ENCODE data around the gene CYP2A6.
A peak's percentile ranks its signal among the peaks of the same experiment; 100 is the strongest.
"Not testable (repeated sequence)": the region's sequence is repeated elsewhere in the genome, so short reads cannot be mapped to it uniquely, and the experiment has no call there.

Gene CYP2A6, protein sequence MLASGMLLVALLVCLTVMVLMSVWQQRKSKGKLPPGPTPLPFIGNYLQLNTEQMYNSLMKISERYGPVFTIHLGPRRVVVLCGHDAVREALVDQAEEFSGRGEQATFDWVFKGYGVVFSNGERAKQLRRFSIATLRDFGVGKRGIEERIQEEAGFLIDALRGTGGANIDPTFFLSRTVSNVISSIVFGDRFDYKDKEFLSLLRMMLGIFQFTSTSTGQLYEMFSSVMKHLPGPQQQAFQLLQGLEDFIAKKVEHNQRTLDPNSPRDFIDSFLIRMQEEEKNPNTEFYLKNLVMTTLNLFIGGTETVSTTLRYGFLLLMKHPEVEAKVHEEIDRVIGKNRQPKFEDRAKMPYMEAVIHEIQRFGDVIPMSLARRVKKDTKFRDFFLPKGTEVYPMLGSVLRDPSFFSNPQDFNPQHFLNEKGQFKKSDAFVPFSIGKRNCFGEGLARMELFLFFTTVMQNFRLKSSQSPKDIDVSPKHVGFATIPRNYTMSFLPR

DNA sequence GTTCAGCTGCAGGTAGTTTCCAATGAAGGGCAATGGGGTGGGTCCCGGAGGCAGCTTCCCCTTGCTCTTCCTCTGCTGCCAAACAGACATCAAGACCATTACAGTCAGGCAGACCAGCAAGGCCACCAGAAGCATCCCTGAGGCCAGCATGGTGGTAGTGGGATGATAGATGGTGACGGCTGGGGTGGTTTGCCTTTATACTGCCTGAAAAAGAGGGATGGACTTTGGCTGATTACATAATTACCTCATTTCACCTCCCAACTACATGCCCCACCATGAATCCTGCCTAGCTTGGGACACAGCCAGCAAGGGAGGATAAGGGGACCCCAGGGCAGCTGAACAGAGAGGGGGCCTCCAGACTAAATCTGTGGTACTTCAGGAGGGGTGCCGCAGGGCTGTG is at the start of gene CYP2A6:
CYP2A6 (minus strand) TSS at position 171 of the 400 bp plus-strand sequence; CDS start at position 150, 21 bp downstream.
- DNase-seq (ENCODE audit: low read depth): not testable (repeated sequence)

DNA sequence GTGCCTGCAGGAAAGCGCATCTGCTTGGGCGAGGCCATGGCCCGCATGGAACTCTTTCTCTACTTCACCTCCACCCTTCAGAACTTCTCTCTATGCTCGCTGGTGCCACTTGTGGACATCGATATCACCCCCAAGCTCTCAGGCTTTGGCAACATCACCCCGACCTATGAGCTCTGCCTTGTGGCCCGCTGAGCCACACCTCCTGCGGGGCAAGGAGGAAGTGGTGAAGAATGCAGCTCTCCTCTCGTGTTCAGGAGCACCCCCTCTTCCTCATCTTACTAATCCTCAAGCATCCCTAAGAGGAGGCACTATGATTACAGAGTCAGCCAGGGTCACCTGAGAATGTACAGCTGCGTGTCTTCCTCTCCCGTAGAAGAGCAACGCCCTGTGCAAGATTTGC is 49.7 kb upstream of the CYP2A6 start:
- not testable (repeated sequence) for DNase-seq (ENCODE audit: low read depth)

DNA sequence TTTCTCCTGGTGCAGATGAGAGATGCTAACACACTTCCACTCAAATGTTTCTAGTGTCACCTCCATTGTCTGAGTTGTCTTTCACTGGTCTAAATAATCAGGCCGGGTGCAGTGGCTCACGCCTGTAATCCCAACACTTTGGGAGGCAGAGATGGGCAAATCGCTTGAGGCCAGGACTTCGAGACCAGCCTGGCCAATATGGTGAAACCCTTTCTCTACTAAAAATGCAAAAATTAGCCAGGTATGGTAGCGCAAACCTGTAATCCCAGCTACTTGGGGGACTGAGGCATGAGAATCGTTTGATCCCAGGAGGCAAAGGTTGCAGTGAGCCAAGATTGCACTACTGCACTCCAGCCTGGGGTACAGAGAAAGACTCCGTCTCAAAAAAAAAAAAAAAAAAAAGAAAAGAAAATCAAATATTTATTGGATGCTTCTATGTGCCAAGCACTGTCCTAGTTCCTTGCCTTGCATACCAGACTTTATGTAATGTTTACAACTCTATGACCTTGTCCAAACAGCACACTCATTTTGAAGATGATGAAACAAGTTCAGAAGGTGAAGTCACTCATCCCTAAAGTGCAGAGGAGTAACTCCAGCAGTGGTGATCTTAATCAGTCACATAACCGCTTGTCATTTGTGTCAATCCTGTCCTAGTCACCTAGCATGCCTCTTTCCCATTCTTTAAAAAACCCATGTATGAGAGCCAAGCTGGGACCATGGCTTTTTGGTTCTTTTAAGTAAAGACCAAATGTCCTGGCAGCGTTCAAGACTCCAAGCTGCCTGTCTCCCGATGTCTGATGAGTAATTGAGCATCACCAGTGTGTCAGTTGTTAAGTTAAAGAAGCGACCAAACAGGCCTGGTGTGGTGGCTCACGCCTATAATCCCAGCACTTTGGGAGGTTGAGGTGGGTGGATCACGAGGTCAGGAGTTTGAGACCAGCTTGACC is 46.9 kb upstream of the CYP2A6 start:
- not testable (repeated sequence) for DNase-seq (ENCODE audit: low read depth)

DNA sequence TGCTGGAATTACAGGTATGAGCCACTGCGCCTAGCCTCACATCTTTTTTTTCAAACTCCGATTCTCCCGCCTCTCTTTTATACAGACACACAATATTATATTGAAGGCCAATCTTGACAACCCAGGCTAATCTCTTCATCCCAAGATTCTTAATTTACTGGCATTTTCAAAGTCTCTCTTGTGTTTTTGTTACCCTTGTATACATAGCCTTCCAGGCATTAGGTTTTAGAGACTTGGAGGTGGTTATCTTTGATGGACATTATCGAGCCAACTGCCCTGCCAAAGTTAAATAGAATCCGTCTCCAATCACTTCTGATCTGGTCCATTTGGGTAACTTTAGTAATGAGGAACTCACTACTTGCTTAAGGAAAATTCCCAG is 46.2 kb upstream of the CYP2A6 start:
- DNase-seq (ENCODE audit: low read depth): no peak

DNA sequence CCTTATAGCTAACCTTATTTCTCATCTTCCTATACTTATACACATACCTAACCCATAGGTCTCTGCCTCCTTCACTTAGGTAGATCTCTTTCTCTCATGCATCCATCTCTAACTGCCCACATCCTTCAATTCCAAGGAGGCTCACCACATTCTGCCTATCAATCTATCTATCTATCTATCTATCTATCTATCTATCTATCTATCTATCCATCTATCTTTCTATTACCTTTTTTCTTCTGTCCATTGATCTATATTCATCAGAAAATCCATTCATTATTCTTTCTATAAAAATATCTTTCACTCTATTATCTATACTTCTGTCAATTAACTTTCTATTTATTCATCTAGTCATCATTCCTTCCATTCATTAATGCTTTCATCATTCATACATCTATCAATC is 42.9 kb upstream of the CYP2A6 start:
- DNase-seq (ENCODE audit: low read depth): no peak

DNA sequence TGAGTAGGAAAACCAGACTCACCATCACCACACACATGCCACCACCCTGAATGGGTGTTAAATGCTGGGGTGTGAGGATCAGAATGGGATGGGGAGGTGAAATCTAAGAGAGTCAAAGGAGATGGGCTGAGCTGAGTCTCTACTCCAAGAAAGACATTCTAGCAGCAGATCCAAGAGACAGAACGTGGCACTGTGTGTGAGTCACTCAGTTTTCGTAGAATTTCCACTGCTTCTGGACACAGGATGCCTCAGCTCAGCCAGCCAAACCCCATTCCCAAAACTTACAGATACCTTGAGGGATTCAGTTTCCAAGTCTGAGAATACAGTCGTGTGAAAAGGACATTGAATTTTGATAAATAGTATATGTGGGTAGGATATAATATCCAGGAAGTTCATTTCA is 39.1 kb upstream of the CYP2A6 start:
- DNase-seq (ENCODE audit: low read depth): no peak

DNA sequence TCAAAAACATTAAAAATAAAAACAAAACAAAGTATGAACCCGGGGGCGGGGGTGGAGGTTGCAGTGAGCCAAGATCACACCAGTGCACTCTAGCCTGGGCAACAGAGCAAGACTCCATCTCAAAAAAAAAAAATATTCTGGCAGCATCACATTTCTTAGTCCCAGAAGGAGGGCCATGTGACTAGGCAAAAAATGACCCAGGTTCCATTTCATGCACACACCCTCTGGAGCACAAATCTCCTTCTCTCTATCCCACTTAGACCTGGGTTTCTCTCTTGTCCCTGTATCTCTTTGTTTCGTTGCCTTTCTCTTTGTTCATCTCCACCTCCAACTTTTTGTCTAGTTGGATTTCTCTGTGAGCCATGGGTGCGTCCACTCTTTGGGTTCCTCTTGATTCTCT is 37.9 kb upstream of the CYP2A6 start:
- DNase-seq (ENCODE audit: low read depth): no peak

DNA sequence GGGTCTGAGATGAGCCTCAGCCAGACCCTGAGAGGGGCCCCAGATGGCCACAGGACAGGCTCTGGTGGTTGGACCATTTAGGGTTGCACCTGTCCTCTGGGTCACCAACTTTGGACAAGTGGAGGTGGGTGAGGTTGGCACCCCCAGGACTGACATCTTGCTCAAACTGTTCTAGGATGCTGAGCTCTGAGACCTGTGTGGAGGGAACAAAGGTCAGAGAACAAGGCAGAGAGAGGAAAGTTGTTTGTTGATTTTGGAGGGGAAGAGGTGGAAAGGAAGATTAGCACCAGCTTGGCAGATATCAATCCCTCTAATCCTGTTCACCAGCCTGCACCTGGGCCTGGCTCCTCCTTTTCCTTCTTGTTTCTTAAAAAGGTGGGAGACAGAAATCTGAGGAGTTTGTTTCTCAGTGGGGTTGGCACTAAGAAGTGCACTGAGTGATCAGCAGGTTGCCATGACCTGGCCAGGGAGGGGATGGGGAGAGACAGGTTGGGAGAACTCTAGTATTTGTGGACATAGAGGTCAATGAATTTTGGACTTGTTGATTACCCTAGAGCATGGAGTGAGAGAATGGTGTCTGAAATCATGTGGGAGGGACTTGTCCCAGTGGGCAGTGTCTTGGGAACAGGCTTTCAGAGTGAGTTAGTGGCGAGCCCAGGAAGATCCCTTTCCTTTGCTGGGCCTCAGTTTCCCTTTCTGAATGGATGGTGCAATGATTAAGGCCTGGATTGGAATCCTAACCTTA is 34.1 kb upstream of the CYP2A6 start:
- not testable (repeated sequence) for DNase-seq (ENCODE audit: low read depth)

DNA sequence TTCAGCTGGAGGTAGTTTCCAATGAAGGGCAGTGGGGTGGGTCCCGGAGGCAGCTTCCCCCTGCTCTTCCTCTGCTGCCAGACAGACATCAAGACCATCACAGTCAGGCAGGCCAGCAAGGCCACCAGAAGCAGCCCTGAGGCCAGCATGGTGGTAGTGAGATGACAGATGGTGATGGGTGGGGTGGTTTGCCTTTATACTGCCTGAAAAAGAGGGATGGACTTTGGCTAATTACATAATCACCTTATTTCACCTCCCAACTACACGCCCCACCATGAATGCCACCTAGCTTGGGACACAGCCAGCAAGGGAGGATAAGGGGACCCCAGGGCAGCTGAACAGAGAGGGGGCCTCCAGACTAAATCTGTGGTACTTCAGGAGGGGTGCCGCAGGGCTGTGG is 31.8 kb upstream of the CYP2A6 start, which contains the start of gene CYP2A7:
CYP2A7 (minus strand) TSS at position 170 of the 400 bp plus-strand sequence; CDS start at position 149, 21 bp downstream.
- DNase-seq (ENCODE audit: low read depth): not testable (repeated sequence)

DNA sequence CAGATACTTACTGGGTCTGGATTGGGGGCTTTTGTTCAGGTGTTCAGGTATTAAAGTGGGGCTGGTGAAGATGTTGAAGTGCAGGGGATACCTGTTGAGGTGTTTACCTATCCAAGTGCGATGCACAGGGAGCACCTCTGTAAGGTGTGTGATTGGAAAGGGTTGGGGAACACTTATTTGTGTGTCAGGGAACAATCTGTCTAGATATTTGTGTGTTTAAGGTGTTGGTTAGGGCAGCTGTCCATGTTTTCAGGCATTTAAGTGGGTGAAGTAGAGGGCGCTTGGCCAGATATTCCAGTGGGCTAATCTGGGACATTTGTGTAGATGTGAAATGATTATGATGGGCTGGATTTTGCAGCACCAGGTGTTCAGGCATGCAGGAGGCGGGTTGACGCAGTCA is 29.1 kb upstream of the CYP2A6 start:
- not testable (repeated sequence) for DNase-seq (ENCODE audit: low read depth)

DNA sequence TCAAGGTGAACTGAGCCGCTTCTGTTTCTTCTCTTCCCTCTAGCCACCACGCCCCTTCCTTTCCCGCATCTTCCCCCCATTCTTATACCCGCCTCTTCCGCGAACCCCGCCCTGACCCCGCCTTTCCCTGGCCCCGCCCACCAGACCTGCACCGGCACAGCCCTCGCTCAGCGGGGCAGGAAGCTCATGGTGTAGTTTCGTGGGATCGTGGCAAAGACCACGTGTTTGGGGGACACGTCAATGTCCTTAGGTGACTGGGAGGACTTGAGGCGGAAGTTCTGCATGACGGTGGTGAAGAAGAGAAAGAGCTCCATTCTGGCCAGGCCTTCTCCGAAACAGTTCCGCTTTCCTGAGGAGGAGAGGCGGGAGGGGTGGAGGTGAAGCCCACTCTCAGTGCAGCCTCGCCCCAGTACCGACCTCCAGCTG is 25.3 kb upstream of the CYP2A6 start:
- peak; percentile 82 for DNase-seq (ENCODE audit: low read depth)

DNA sequence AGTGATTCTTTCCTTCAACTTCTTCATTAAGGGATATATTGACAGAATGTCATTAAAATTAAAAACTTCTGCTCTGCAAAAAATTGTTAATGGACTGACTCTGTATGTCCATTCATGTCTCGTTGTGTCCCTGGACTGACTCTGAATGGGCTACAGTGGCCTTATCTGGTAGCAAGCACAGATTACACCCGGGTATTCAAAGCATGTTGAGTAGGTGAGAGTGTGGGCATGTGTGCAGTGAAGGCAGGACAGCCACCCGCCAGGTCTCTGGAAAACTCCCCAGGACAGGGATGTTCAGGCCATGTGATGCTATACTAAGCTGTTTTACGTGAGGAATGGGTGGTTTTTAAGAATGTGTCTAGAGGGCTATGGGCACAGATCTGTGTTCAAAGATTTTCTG is 24.6 kb upstream of the CYP2A6 start:
- DNase-seq (ENCODE audit: low read depth): not testable (repeated sequence)

DNA sequence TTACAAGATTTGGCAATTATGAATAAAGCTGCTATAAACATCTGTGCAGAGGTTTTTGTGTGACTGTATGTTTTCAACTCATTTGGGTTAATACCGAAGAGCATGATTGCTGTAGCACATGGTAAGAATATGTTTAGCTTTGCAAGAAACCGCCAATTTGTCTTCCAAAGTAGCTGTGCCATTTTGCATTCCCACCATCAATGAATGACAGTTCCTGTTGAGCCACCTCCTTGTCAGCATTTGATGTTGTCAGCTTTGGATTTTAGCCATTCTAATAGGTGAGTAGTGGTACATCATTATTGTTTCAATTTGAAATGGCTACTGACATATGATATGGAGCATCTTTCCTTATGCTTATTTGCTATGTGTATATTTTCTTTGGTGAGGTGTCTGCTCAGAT is 23.6 kb upstream of the CYP2A6 start:
- not testable (repeated sequence) for DNase-seq (ENCODE audit: low read depth)

DNA sequence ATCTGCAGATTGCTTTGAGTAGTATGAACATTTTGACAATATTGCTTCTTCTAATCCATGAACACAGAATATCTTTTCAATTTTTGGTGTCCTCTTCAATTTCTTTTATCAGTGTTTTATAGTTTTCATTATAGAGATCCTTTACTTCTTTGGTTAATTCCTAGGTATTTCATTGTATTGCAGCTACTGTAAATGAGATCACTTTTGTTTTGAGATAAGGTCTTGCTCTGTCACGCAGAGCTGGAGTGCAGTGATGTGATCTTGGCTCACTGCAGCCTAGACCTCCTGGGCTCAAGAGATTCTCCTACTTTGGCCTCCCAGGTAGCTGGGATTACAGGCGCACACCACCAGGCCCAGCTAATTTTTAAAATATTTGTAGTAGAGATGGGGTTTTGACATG is 22.0 kb upstream of the CYP2A6 start:
- no peak for DNase-seq (ENCODE audit: low read depth)

DNA sequence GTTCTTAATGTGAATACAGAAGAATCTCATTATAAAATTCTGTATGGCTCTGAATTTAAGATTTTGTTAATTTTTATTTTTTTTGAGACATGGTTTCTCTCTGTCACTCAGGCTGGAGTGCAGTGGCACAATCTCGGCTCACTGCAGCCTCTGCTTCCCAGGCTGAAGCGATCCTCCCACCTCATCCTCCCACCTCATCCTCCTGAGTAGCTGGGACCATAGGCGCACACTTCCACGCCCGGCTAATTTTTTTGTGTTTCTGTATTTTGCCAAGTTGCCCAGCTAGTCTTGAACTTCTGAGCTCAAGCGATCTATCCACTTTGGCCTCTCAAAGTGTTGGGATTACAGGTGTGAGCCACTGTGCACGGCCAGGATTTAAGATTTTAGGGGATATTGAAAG is 17.5 kb upstream of the CYP2A6 start:
- no peak for DNase-seq (ENCODE audit: low read depth)

DNA sequence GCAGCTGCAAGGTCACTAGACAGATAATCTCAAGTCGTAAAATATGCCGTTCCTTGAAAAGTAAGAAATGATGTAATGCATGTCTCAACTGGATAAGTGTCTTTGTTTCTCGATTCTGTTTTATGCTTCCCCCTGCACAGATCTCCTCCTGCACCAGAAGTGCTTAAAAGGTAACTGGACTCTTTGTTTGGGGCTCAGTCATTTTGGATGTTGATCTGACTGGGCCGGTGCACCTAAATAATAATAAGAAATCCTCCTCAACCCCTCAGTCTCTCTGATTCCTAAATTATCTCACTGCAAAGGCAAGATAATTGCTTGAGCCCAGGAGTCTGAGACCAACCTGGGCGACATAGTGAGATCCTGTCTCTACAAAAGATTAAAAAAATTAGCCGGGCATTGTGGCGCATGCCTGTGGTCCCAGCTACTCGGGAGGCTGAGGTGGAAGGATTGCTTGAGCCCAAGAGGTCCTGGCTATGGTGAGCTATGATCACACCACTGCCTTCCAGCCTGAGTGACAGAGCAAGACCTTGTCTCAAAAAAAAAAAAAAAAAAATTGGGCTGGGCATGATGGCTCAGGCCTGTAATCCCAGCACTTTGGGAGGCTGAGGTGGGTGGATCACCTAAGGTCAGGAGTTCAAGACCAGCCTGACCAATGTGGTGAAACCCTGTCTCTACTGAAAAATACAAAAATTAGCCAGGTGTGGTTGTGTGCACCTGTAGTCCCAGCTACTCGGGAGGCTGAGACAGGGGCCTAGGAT is 14.7 kb upstream of the CYP2A6 start:
- DNase-seq (ENCODE audit: low read depth): not testable (repeated sequence)

DNA sequence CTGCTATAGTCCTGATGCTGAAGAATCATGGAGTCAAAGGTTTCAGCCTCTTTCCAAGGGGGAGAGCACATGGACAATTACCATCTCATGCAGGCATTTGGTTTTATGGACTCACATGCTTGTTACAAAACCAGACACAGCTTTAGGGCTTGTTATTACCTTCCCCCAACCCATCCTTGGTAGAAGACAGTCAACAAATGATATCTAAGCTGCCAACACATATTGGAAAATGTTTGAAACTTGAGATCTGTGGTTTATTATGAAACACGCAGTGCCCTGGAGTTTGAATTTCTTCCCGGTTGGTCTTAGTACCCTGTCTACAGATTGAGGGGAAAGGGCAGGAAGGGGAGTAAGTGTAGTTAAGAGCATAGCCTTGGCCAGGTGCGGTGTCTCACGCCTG is 12.5 kb upstream of the CYP2A6 start:
- DNase-seq (ENCODE audit: low read depth): no peak

DNA sequence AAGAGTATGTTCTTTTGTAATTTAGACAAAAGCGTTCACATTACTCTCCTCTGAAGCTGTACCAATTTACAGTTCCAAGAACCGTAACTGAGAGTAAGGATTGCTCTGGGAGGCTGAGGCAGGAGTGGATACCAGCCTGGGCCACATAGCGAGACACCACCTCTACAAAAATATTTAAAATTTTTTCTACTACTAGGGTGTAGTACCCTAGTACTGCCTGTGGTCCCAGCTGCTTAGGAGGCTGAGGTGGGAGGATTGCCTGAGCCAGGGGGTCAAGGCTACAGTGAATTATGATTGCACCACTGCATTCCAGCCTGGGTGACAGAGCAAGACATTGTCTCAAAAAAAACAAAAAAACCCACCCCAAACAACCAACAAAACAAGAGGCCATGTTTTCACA is 12.1 kb upstream of the CYP2A6 start:
- no peak for DNase-seq (ENCODE audit: low read depth)

DNA sequence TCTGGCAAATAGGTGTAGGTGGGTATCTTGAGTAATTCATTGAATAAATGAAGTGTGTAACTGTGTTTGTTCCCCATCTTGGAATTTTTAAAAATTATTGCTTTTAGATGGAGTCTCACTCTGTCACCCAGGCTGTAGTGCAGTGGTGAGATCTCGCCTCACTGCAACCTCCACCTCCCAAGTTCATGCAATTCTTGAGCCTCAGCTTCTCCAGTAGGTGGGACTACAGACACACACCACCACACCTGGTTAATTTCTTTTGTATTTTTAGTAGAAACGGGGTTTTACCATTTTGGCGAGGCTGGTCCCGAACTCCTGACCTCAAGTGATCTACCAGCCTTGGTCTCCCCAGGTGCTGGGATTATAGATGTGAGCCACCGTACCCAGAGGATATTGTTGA is 7.9 kb upstream of the CYP2A6 start:
- no peak for DNase-seq (ENCODE audit: low read depth)

DNA sequence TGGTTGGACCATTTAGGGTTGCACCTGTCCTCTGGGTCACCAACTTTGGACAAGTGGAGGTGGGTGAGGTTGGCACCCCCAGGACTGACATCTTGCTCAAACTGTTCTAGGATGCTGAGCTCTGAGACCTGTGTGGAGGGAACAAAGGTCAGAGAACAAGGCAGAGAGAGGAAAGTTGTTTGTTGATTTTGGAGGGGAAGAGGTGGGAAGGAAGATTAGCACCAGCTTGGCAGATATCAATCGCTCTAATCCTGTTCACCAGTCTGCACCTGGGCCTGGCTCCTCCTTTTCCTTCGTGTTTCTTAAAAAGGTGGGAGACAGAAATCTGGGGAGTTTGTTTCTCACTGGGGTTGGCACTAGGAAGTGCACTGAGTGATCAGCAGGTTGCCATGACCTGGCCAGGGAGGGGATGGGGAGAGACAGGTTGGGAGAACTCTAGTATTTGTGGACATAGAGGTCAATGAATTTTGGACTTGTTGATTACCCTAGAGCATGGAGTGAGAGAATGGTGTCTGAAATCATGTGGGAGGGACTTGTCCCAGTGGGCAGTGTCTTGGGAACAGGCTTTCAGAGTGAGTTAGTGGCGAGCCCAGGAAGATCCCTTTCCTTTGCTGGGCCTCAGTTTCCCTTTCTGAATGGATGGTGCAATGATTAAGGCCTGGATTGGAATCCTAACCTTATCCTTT is 2.4 kb upstream of the CYP2A6 start:
- DNase-seq (ENCODE audit: low read depth): not testable (repeated sequence)

Data from stimulated activated CD8-positive, alpha-beta memory T cell treated with anti-CD3 and anti-CD28 coated beads, Interleukin-4, amount 100 ng/mL, for 24 hours (primary cell).